SU-DHL-6 (cell line): ENCODE results near the gene CYP4F12.

Source experiments
- H2AFZ ChIP-seq: fragments of 200-600 bp; sonication (generic); 2 replicates; pipeline ENCODE4 v1.6.1; 2014; ENCODE audit warnings: low read depth, mild to moderate bottlenecking, moderate library complexity, mixed read lengths, antibody characterized with exemption, low read length; ENCODE audit not compliant: severe bottlenecking
- H3F3A ChIP-seq: fragments of 200-600 bp; shearing (Covaris generic); 2 replicates; pipeline ENCODE4 v1.6.0; 2016; ENCODE audit warnings: antibody characterized with exemption, mild to moderate bottlenecking; ENCODE audit not compliant: insufficient read depth
- H3K27ac ChIP-seq: fragments of 200-600 bp; sonication (generic); 2 replicates; pipeline ENCODE4 v1.5.1; 2016; ENCODE audit warnings: low read depth, mild to moderate bottlenecking, low read length, moderate library complexity, mixed read lengths
- H3K27me3 ChIP-seq: fragments of 200-600 bp; sonication (generic), shearing (Covaris generic); 2 replicates; pipeline ENCODE4 v1.6.0; 2014; ENCODE audit warnings: mild to moderate bottlenecking, low read length
- H3K36me3 ChIP-seq: fragments of 200-600 bp; sonication (generic); 2 replicates; pipeline ENCODE4 v1.6.1; 2014; ENCODE audit warnings: mild to moderate bottlenecking, low read length, mixed read lengths
- H3K4me2 ChIP-seq: fragments of 300-600, 200-600 bp; shearing (Covaris generic), sonication (generic); 2 replicates; pipeline ENCODE4 v1.6.0; 2014; ENCODE audit warnings: low read length, low read depth, mild to moderate bottlenecking; ENCODE audit not compliant: poor library complexity, severe bottlenecking
- H3K4me3 ChIP-seq: fragments of 200-600 bp; sonication (generic); 2 replicates; pipeline ENCODE4 v1.5.1; 2014; ENCODE audit warnings: antibody characterized with exemption, low read length, mild to moderate bottlenecking, mixed read lengths; ENCODE audit not compliant: insufficient read depth, poor library complexity, severe bottlenecking
- H3K79me2 ChIP-seq: fragments of 200-600 bp; sonication (generic); 2 replicates; pipeline ENCODE4 v1.6.1; 2014; ENCODE audit warnings: mild to moderate bottlenecking, low read length, moderate library complexity; ENCODE audit not compliant: insufficient read depth
- H3K9ac ChIP-seq: fragments of 200-600 bp; sonication (generic); 2 replicates; pipeline ENCODE4 v1.7.0; 2014; ENCODE audit warnings: mild to moderate bottlenecking, low read length
- H3K9me2 ChIP-seq: fragments of 200-600 bp; sonication (generic); replicated peaks from 2 replicates; pipeline ENCODE4 v1.6.1; 2014; ENCODE audit warnings: low read length; ENCODE audit not compliant: insufficient read depth
- H3K9me3 ChIP-seq: fragments of 200-600 bp; sonication (generic); 2 replicates; pipeline ENCODE4 v1.6.1; 2014; ENCODE audit warnings: low read length, mixed read lengths; ENCODE audit not compliant: insufficient read depth
- H4K20me1 ChIP-seq: fragments of 200-600 bp; sonication (generic); 2 replicates; pipeline ENCODE4 v1.6.1; 2014; ENCODE audit warnings: low read depth, mild to moderate bottlenecking, antibody characterized with exemption, low read length, moderate library complexity, mixed read lengths
- EZH2phosphoT487 ChIP-seq: fragments of 200-600 bp; sonication (generic), shearing (Covaris generic); conservative IDR thresholded peaks from 2 replicates; pipeline ENCODE4 v1.6.1; 2018; ENCODE audit warnings: mild to moderate bottlenecking, antibody characterized with exemption, low read length, moderate library complexity, mixed read lengths
- TF ChIP-seq, protein P1 (sequence below): fragments of 200-600 bp; sonication (generic); IDR thresholded peaks from one replicate; pipeline ENCODE4 v1.5.1; 2017; ENCODE audit warnings: antibody characterized with exemption, mild to moderate bottlenecking, low read length, moderate library complexity; ENCODE audit not compliant: insufficient read depth, poor library complexity, severe bottlenecking

CYP4F12 gene

DNA sequence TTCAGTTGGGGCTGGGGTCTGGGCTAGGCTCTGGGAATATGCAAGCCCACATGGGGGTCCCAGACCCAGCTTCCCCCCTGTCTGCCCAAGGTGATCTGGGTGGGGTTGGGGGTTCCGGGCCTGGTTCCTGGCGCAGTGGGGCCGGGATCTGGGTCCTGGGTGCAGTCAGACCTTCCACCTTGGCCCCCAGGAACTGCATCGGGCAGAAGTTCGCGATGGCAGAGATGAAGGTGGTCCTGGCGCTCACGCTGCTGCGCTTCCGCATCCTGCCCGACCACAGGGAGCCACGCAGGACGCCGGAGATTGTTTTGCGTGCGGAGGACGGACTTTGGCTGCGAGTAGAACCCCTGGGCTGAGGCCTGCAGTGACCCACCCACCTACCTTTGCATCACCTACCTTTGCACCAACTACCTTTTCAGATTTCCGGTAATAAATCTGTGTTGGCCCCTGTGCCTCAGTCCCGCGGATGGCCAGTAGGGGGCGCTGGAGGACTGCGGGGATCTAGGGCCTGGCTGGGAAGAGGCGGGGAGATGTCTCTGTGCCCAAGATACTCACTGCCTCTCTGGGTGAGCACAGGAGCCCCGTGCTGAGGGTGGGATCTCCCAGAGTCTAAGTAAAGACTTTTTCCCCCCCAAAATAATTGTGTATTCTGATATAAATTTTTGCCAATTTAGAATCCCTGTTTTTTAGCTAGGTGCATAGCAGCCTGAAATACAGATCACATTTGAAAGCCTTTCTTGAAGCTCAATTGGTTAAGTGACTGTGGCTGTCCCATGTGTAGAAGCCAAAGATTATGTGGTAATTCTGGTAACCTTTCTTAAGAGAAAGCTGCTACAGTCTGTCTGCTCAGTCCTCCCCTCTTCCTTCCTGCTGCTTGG lies 43.6 kb upstream of the CYP4F12 start:
- H3K4me3 ChIP-seq, result no peak overlapping the region
- no peaks in the 10 kb centered on the region for H3F3A ChIP-seq
- no peak overlapping the region for H3K9ac ChIP-seq
- no peaks in the 10 kb centered on the region for H3K9me2 ChIP-seq
- no peaks in the 10 kb centered on the region for H3K27me3 ChIP-seq
- no peaks in the 10 kb centered on the region for H3K79me2 ChIP-seq
- H3K27ac ChIP-seq, result no peak overlapping the region
- H3K4me2 ChIP-seq, result no peak overlapping the region
- no peak for TF ChIP-seq EZH2phosphoT487
- TF ChIP-seq, protein P1, sequence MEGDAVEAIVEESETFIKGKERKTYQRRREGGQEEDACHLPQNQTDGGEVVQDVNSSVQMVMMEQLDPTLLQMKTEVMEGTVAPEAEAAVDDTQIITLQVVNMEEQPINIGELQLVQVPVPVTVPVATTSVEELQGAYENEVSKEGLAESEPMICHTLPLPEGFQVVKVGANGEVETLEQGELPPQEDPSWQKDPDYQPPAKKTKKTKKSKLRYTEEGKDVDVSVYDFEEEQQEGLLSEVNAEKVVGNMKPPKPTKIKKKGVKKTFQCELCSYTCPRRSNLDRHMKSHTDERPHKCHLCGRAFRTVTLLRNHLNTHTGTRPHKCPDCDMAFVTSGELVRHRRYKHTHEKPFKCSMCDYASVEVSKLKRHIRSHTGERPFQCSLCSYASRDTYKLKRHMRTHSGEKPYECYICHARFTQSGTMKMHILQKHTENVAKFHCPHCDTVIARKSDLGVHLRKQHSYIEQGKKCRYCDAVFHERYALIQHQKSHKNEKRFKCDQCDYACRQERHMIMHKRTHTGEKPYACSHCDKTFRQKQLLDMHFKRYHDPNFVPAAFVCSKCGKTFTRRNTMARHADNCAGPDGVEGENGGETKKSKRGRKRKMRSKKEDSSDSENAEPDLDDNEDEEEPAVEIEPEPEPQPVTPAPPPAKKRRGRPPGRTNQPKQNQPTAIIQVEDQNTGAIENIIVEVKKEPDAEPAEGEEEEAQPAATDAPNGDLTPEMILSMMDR, result peak; percentile 94
- no peaks in the 10 kb centered on the region for H3K9me3 ChIP-seq
- no peaks in the 10 kb centered on the region for H4K20me1 ChIP-seq
- no peak overlapping the region for H2AFZ ChIP-seq
- H3K36me3 ChIP-seq, result no peaks in the 10 kb centered on the region

DNA sequence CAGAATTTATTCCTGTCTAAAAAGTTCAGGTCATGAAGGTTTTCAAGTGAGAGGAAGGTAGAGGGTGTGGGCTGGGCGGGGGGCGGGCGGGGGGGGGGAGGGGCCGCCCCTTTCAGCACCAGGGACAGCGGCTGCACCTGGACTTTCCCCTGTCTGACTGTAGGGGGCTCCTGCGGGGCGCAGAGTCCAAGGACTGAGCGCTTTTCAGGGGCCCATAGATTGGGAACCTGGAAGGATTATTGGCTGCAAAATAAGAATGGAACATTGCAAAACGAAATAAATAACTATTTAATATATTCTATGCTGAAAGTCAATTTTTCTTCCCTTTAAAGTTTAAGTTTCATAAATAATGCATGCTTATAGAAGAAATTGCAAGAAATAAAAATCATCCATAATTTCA lies 41.1 kb upstream of the CYP4F12 start:
- no peaks in the 10 kb centered on the region for H3K79me2 ChIP-seq
- no peak overlapping the region for H3K4me2 ChIP-seq
- H3K9me3 ChIP-seq, result no peaks in the 10 kb centered on the region
- no peak overlapping the region for H3K27ac ChIP-seq
- H4K20me1 ChIP-seq, result no peaks in the 10 kb centered on the region
- no peak overlapping the region for H2AFZ ChIP-seq
- H3K27me3 ChIP-seq, result no peaks in the 10 kb centered on the region
- H3K36me3 ChIP-seq, result no peaks in the 10 kb centered on the region
- no peaks in the 10 kb centered on the region for H3F3A ChIP-seq
- no peak overlapping the region for H3K4me3 ChIP-seq
- no peaks in the 10 kb centered on the region for H3K9me2 ChIP-seq
- no peak for TF ChIP-seq EZH2phosphoT487
- TF ChIP-seq, protein P1, result no peak
- no peak overlapping the region for H3K9ac ChIP-seq

DNA sequence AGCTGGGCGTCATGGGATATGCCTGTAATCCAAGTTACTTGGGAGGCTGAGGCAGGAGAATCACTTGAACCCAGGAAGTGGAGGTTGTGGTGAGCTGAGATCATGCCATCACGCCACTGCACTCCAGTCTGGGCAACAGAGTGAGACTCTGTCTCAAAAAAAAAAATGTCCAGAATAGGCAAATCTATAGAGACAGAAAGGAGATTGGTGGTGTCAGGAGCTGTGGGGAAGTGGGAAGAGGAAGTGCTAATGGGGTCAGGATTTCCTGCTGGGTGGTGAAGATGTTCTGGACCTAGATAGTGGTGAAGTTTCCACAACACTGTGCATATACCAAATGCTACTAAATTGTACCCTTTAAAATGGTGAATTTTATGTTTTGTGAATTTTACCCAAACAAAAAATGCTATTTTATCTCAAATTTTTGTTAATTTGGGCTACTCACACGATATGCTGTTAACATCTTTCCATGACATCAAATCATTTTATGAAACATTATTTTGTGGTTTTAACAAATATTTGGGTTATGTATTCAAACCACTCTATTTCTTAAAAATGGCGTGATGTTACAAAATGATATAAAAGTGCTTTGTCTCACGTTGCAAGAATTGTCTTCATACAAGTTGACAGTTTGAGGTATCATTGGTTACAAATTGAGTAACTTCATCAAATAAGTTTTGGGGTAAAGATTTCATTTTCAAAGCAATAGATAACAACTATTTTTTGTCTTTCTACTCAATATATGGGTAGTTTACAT lies 39.6 kb upstream of the CYP4F12 start:
- no peaks in the 10 kb centered on the region for H3K9me2 ChIP-seq
- H3K27me3 ChIP-seq, result no peaks in the 10 kb centered on the region
- no peaks in the 10 kb centered on the region for H4K20me1 ChIP-seq
- no peaks in the 10 kb centered on the region for H3K9me3 ChIP-seq
- H3K4me3 ChIP-seq, result no peak overlapping the region
- no peak overlapping the region for H3K4me2 ChIP-seq
- no peak for TF ChIP-seq EZH2phosphoT487
- TF ChIP-seq, protein P1, result no peak
- H2AFZ ChIP-seq, result no peak overlapping the region
- H3K36me3 ChIP-seq, result no peaks in the 10 kb centered on the region
- H3F3A ChIP-seq, result no peaks in the 10 kb centered on the region
- H3K79me2 ChIP-seq, result no peaks in the 10 kb centered on the region
- H3K9ac ChIP-seq, result no peak overlapping the region
- no peak overlapping the region for H3K27ac ChIP-seq
